H1 (cell line): ENCODE results near the gene EFHC1. TPM values are rescaled to one million over a fixed set of nuclear protein-coding genes. Genes with fewer than 3 reads are reported as not detected.

Experiments used
- CTCF ChIA-PET: fragments of 300-600 bp; sonication (Branson Sonifier 250); formaldehyde crosslinking; loops from one replicate; lab custom pipeline; 2021; ENCODE audit not compliant: partially characterized antibody; lab: Charles Lee
- POLR2A ChIA-PET: fragments of 300-600 bp; sonication (Branson Sonifier 250); formaldehyde crosslinking; loops from one replicate; lab custom pipeline; 2021; ENCODE audit warnings: inconsistent platforms; ENCODE audit not compliant: partially characterized antibody; lab: Charles Lee
- DNase-seq, 2 experiments: peaks; one replicate each; pipeline versions ENCODE4 v3.0.0 to v3.0.0-alpha.2; 2010 to 2022; ENCODE audit warnings: low spot score in 2 of 2, low read depth in 1 of 2, mixed read lengths in 1 of 2
- FAIRE-seq: peaks from 2 replicates; lab custom pipeline; 2011; peaks lifted over from hg19 to GRCh38; lab: Jason Lieb, UNC
- H2AFZ ChIP-seq: 2 replicates; pipeline ENCODE4 v1.8.1; 2012; ENCODE audit warnings: low read length, inconsistent platforms
- H2AK5ac ChIP-seq: 2 replicates; pipeline ENCODE4 v1.6.1; 2013; ENCODE audit warnings: low read depth, low read length
- H2BK120ac ChIP-seq: replicated peaks from 2 replicates; pipeline ENCODE3; 2013; ENCODE audit warnings: low read depth, low read length, inconsistent platforms
- H2BK12ac ChIP-seq: 2 replicates; pipeline ENCODE4 v1.6.1; 2013; ENCODE audit warnings: low read depth, low read length
- H2BK15ac ChIP-seq: 2 replicates; pipeline ENCODE4 v1.6.1; 2013; ENCODE audit warnings: low read length
- H2BK20ac ChIP-seq: 2 replicates; pipeline ENCODE4 v1.6.1; 2013; ENCODE audit warnings: low read length
- H2BK5ac ChIP-seq: 2 replicates; pipeline ENCODE4 v1.6.1; 2013; ENCODE audit warnings: low read depth, low read length
- H3K14ac ChIP-seq: 2 replicates; pipeline ENCODE4 v1.6.1; 2013; ENCODE audit warnings: inconsistent platforms; ENCODE audit not compliant: insufficient read length
- H3K18ac ChIP-seq: 2 replicates; pipeline ENCODE4 v1.6.1; 2013; ENCODE audit warnings: low read length; ENCODE audit errors: extremely low read depth
- H3K23ac ChIP-seq: 2 replicates; pipeline ENCODE4 v1.6.1; 2013; ENCODE audit warnings: inconsistent platforms; ENCODE audit not compliant: insufficient read length
- H3K23me2 ChIP-seq: 2 replicates; pipeline ENCODE4 v1.6.1; 2013; ENCODE audit warnings: low read depth, low read length
- H3K27ac ChIP-seq: 2 replicates; pipeline ENCODE4 v1.6.1; 2011; ENCODE audit warnings: low read depth, low read length, inconsistent platforms
- H3K27me3 ChIP-seq, 4 experiments: replicated peaks in 1 of 4; 1 replicate in 1 of 4; 2 replicates in 3 of 4; pipeline versions ENCODE4 v1.6.1 to v1.8.1; 2011 to 2013; ENCODE audit warnings: low read length in 3 of 4, mild to moderate bottlenecking in 3 of 4, inconsistent platforms in 2 of 4, mixed read lengths in 2 of 4, moderate library complexity in 1 of 4; ENCODE audit not compliant: control insufficient read depth in 3 of 4, insufficient read depth in 3 of 4; ENCODE audit errors: extremely low read depth in 1 of 4
- H3K36me3 ChIP-seq, 4 experiments: 2 replicates each; pipeline versions ENCODE4 v1.6.1 to v1.8.1; 2011 to 2013; ENCODE audit warnings: mild to moderate bottlenecking in 4 of 4, low read length in 3 of 4, moderate library complexity in 2 of 4, control low read depth in 1 of 4, inconsistent platforms in 1 of 4; ENCODE audit not compliant: insufficient read depth in 4 of 4, control insufficient read depth in 2 of 4
- H3K4ac ChIP-seq: replicated peaks from 2 replicates; pipeline ENCODE3; 2013; ENCODE audit warnings: low read length, low read depth, mixed read lengths, inconsistent platforms; ENCODE audit not compliant: insufficient read length
- H3K4me1 ChIP-seq, 4 experiments: replicated peaks in 1 of 4; 1 replicate in 1 of 4; 2 replicates in 3 of 4; pipeline versions ENCODE4 v1.6.1 to v1.8.1; 2011 to 2013; ENCODE audit warnings: low read length in 3 of 4, inconsistent platforms in 2 of 4, mixed read lengths in 1 of 4; ENCODE audit not compliant: insufficient read depth in 4 of 4, control insufficient read depth in 3 of 4
- H3K4me2 ChIP-seq, 2 experiments: 2 replicates each; pipeline versions ENCODE4 v1.6.1 to v1.8.1; 2011 to 2013; ENCODE audit warnings: low read depth in 2 of 2, low read length in 2 of 2, control low read depth in 1 of 2, inconsistent platforms in 1 of 2, mild to moderate bottlenecking in 1 of 2; ENCODE audit not compliant: insufficient read depth in 1 of 2
- H3K4me3 ChIP-seq, 4 experiments: fragments of 200-600, 300-600 bp in 1 of 4; sonication (generic), shearing (Covaris generic), sonication (Bioruptor Twin) in 1 of 4; 2 replicates each; pipeline versions ENCODE4 v1.5.1 to v1.8.1; 2011 to 2016; ENCODE audit warnings: low read length in 4 of 4, low read depth in 3 of 4, control low read depth in 2 of 4, inconsistent platforms in 2 of 4, mild to moderate bottlenecking in 2 of 4, mixed read lengths in 1 of 4, moderate library complexity in 1 of 4; ENCODE audit not compliant: insufficient read depth in 2 of 4; ENCODE audit errors: extremely low read depth in 1 of 4
- H3K56ac ChIP-seq: replicated peaks from 2 replicates; pipeline ENCODE3; 2013; ENCODE audit warnings: low read depth, mild to moderate bottlenecking, mixed read lengths, low read length, inconsistent platforms; ENCODE audit not compliant: insufficient read length
- H3K79me1 ChIP-seq: 2 replicates; pipeline ENCODE4 v1.6.1; 2013; ENCODE audit warnings: low read depth, low read length, control low read depth
- H3K79me2 ChIP-seq, 2 experiments: 2 replicates each; pipeline versions ENCODE4 v1.6.1 to v1.8.1; 2012 to 2013; ENCODE audit warnings: low read length in 2 of 2, mild to moderate bottlenecking in 2 of 2, inconsistent platforms in 1 of 2; ENCODE audit not compliant: insufficient read depth in 2 of 2, control insufficient read depth in 1 of 2
- H3K9ac ChIP-seq, 4 experiments: replicated peaks in 1 of 4; 1 replicate in 1 of 4; 2 replicates in 3 of 4; pipeline versions ENCODE4 v1.6.1 to v1.8.1; 2011 to 2013; ENCODE audit warnings: low read depth in 3 of 4, low read length in 3 of 4, control low read depth in 2 of 4, mild to moderate bottlenecking in 2 of 4, moderate library complexity in 2 of 4, inconsistent platforms in 1 of 4; ENCODE audit errors: extremely low read depth in 1 of 4
- H3K9me3 ChIP-seq, 2 experiments: 2 replicates each; pipeline versions ENCODE4 v1.6.1 to v1.8.1; 2012 to 2013; ENCODE audit warnings: mild to moderate bottlenecking in 2 of 2, moderate library complexity in 2 of 2, control low read depth in 1 of 2, inconsistent platforms in 1 of 2, low read depth in 1 of 2, low read length in 1 of 2, mixed read lengths in 1 of 2; ENCODE audit not compliant: insufficient read depth in 2 of 2
- H4K20me1 ChIP-seq, 2 experiments: replicated peaks in 1 of 2; 2 replicates each; pipeline versions ENCODE3 to v1.8.1; 2011 to 2013; ENCODE audit warnings: inconsistent platforms in 2 of 2, low read length in 2 of 2, mild to moderate bottlenecking in 1 of 2; ENCODE audit not compliant: insufficient read depth in 2 of 2, control insufficient read depth in 1 of 2
- H4K5ac ChIP-seq: 2 replicates; pipeline ENCODE4 v1.6.1; 2013; ENCODE audit warnings: low read length, low read depth, mixed read lengths, inconsistent platforms; ENCODE audit not compliant: insufficient read length
- H4K8ac ChIP-seq: 2 replicates; pipeline ENCODE4 v1.8.0; 2013; ENCODE audit warnings: mild to moderate bottlenecking, moderate library complexity, low read length, inconsistent platforms; ENCODE audit not compliant: insufficient read depth; ENCODE audit errors: extremely low read depth
- H4K91ac ChIP-seq: replicated peaks from 2 replicates; pipeline ENCODE3; 2013; ENCODE audit warnings: low read length, mixed read lengths, inconsistent platforms; ENCODE audit not compliant: insufficient read length
- CBX5 ChIP-seq: fragments of 300-800, 300-1000 bp; sonication (generic); IDR thresholded peaks from 2 replicates; pipeline ENCODE4 v1.7.1; 2016; ENCODE audit warnings: antibody characterized with exemption, low read length, low read depth
- CEBPB ChIP-seq: IDR thresholded peaks from 2 replicates; pipeline ENCODE4 v1.6.1; 2012; ENCODE audit warnings: low read depth, low read length
- CHD2 ChIP-seq: IDR thresholded peaks from 2 replicates; pipeline ENCODE4 v1.6.1; 2012; ENCODE audit warnings: low read length, improper control_type of control experiment
- E2F6 ChIP-seq: IDR thresholded peaks from 2 replicates; pipeline ENCODE4 v1.6.1; 2012; ENCODE audit warnings: inconsistent platforms
- FOSL1 ChIP-seq: IDR thresholded peaks from 2 replicates; pipeline ENCODE4 v1.6.1; 2011; ENCODE audit warnings: mild to moderate bottlenecking, low read depth, low read length, moderate library complexity; ENCODE audit not compliant: insufficient read depth
- JUN ChIP-seq: IDR thresholded peaks from 2 replicates; pipeline ENCODE4 v1.6.1; 2011; ENCODE audit warnings: low read depth, mild to moderate bottlenecking, improper control_type of control experiment, low read length
- KDM4A ChIP-seq: IDR thresholded peaks from one replicate; pipeline ENCODE4 v1.7.1; 2012; ENCODE audit warnings: low read depth, mild to moderate bottlenecking, moderate library complexity, low read length, inconsistent platforms; ENCODE audit not compliant: severe bottlenecking
- KDM5A ChIP-seq: fragments of 200-600 bp; IDR thresholded peaks from 2 replicates; pipeline ENCODE4 v1.7.1; 2012; ENCODE audit warnings: mild to moderate bottlenecking, low read length, inconsistent platforms, mixed read lengths
- POU5F1 ChIP-seq: IDR thresholded peaks from 2 replicates; pipeline ENCODE4 v1.6.1; 2011; ENCODE audit warnings: low read depth, mild to moderate bottlenecking, low read length, moderate library complexity
- RNF2 ChIP-seq: fragments of 200-900, 300-1000 bp; sonication (generic); IDR thresholded peaks from 2 replicates; pipeline ENCODE4 v1.7.1; 2016; ENCODE audit warnings: borderline replicate concordance, low read depth, mild to moderate bottlenecking, antibody characterized with exemption, low read length; ENCODE audit not compliant: poor library complexity, severe bottlenecking; ENCODE audit errors: missing control alignments
- TBP ChIP-seq: IDR thresholded peaks from 2 replicates; pipeline ENCODE4 v1.6.1; 2011; ENCODE audit warnings: low read depth, low read length, improper control_type of control experiment
- TCF12 ChIP-seq: IDR thresholded peaks from 2 replicates; pipeline ENCODE4 v1.6.1; 2011; ENCODE audit warnings: low read depth, mild to moderate bottlenecking, low read length
- YY1 ChIP-seq: IDR thresholded peaks from 2 replicates; pipeline ENCODE4 v1.6.1; 2011; ENCODE audit warnings: low read depth, mild to moderate bottlenecking, low read length
- WGBS, 2 experiments: shearing (Covaris generic) in 1 of 2; methylation state at CpG; one replicate each; pipeline versions ENCODE4 v1.1.6 to v1.1.7; 2013 to 2015; ENCODE audit warnings: low lambda C conversion rate in 2 of 2, mixed read lengths in 2 of 2, inconsistent platforms in 1 of 2, low coverage in 1 of 2, missing lambda C conversion rate in 1 of 2; ENCODE audit not compliant: insufficient replicate concordance in 2 of 2, insufficient coverage in 1 of 2, insufficient read length in 1 of 2; ENCODE audit errors: extremely low coverage in 1 of 2, missing lambda C conversion rate in 1 of 2; 5-methylcytosine and 5-hydroxymethylcytosine counted together
- polyA plus RNA-seq, 7 experiments: library from polyadenylated mRNA; depleted of rRNA in 3 of 7; stranded (reverse) in 5 of 7; unstranded in 2 of 7; fragments of >200 nt in 5 of 7; fragments of 200-250 nt in 2 of 7; gene quantifications; 1 replicate in 5 of 7; 2 replicates in 1 of 7; 4 replicates in 1 of 7; pipeline versions ENCODE4 v1.2.1 to v1.2.3, GENCODE V29; 2011 to 2013; ENCODE audit warnings: missing spikeins in 2 of 7, mixed read lengths in 2 of 7
- total RNA-seq: library from RNA; stranded (reverse); fragmentation: NEBNext Ultra II Directional; extraction: Animal tissue kit (Norgen Biotek cat#: 25700); gene quantifications from 2 replicates; pipeline ENCODE4 v1.2.1, GENCODE V29; 2021

EFHC1 gene
- total and polyA plus RNA-seq, 2 of the 8 experiments (the other 6 are each of a cell fraction or from before 2014, with no cell fraction given): 10.5 to 16.4 TPM

- Histone ChIP-seq H3K23me2 (no peaks in the 10 kb centered on the region), H3K18ac (no peak overlapping the region), H3K36me3 (no peaks in the 10 kb centered on the region; a peak in 1 of 8 replicates), H2AFZ (no peak overlapping the region), H4K8ac (no peak overlapping the region), H3K27ac (no peak overlapping the region), H4K20me1 (peaks cover 0 to 1% of the 10 kb centered on the region in 2 experiments), H4K91ac (no peak overlapping the region), H3K14ac (no peak overlapping the region), H3K9ac (no peak overlapping the region), H3K79me1 (no peaks in the 10 kb centered on the region), H3K9me3 (peaks cover 6 to 15% of the 10 kb centered on the region in 2 experiments), H3K4me1 (no peaks in the 10 kb centered on the region), H2AK5ac (no peak overlapping the region), H2BK20ac (no peak overlapping the region), H2BK15ac (no peak overlapping the region), H3K4me2 (no peak overlapping the region), H2BK120ac (no peak overlapping the region), H3K27me3 (peaks cover 0 to 2% (median 0%) of the 10 kb centered on the region in 4 experiments; a peak in 1 of 7 replicates), H4K5ac (no peak overlapping the region), H3K56ac (no peak overlapping the region), H2BK12ac (no peak overlapping the region), H3K4me3 (no peak overlapping the region), H2BK5ac (no peak overlapping the region), H3K23ac (no peak overlapping the region), H3K79me2 (no peaks in the 10 kb centered on the region), H3K4ac (no peak overlapping the region)
- DNase-seq (no peak), FAIRE-seq (no peak)
- POLR2A ChIA-PET: no interaction called here
- CTCF ChIA-PET: interaction anchor here (0.6 to 6.1 kb wide), 6 partner anchors 10 to 300 kb away, joined by 4 to 29 read pairs (median 6); no protein-coding TSS in a partner anchor
- WGBS, 2 experiments: 95% methylated on average over 8 of the region's 8 CpGs; no CpG with 5 or more reads in 1 of the 2 experiments
- no peak for TF ChIP-seq CHD2
- TF ChIP-seq KDM4A: no peak
- TF ChIP-seq KDM5A: no peak
- no peak for TF ChIP-seq YY1
- no peak for TF ChIP-seq TCF12
- TF ChIP-seq FOSL1: no peak
- no peak for TF ChIP-seq E2F6
- no peak for TF ChIP-seq CBX5
- no peak for TF ChIP-seq RNF2
- TF ChIP-seq POU5F1: no peak
- no peak for TF ChIP-seq TBP
- no peak for TF ChIP-seq JUN
- TF ChIP-seq CEBPB: no peak
Observed at GRCh38 chr6:52389626-52390360, 30.3 kb upstream of the EFHC1 start.
